DND-41 (cell line): ENCODE measurements around the gene KRTAP10-6.
"Not testable (repeated sequence)": the region's sequence is repeated elsewhere in the genome, so short reads cannot be mapped to it uniquely, and the experiment has no call there.

Experiments
- ATAC-seq: fragments of 200-7000 bp; cut with Tn5 transposase; 3 replicates; pipeline ENCODE4 v1.9.1; 2021; ENCODE audit warnings: low read depth; ENCODE audit not compliant: insufficient read depth
- DNase-seq: peaks from one replicate; pipeline ENCODE4 v3.0.0-alpha.2; 2020
- H2AFZ ChIP-seq: 2 replicates; pipeline ENCODE4 v1.6.0; 2012; ENCODE audit warnings: low read depth, low read length
- H3K27ac ChIP-seq: 2 replicates; pipeline ENCODE4 v1.5.1; 2012; ENCODE audit warnings: low read length, inconsistent platforms
- H3K27me3 ChIP-seq: fragments of 200-600 bp; sonication (generic); 2 replicates; pipeline ENCODE4 v1.6.0; 2012; ENCODE audit warnings: low read length, mild to moderate bottlenecking, inconsistent platforms; ENCODE audit not compliant: insufficient read depth, poor library complexity
- H3K36me3 ChIP-seq: 2 replicates; pipeline ENCODE4 v1.5.1; 2012; ENCODE audit warnings: low read length, inconsistent platforms; ENCODE audit not compliant: insufficient read depth
- H3K4me1 ChIP-seq: 2 replicates; pipeline ENCODE4 v1.5.1; 2012; ENCODE audit warnings: mild to moderate bottlenecking, low read length; ENCODE audit not compliant: insufficient read depth
- H3K4me2 ChIP-seq: 2 replicates; pipeline ENCODE4 v1.6.0; 2012; ENCODE audit warnings: mild to moderate bottlenecking, moderate library complexity, low read length, inconsistent platforms; ENCODE audit not compliant: insufficient read depth
- H3K4me3 ChIP-seq, 2 experiments: fragments of 200-600 bp in 1 of 2; shearing (Covaris generic) in 1 of 2; 2 replicates each; pipeline ENCODE4 v1.5.1; 2012 to 2016; ENCODE audit warnings: inconsistent platforms in 2 of 2, low read length in 2 of 2, mild to moderate bottlenecking in 2 of 2, low read depth in 1 of 2, moderate library complexity in 1 of 2
- H3K79me2 ChIP-seq: 2 replicates; pipeline ENCODE4 v1.6.0; 2012; ENCODE audit warnings: low read length, inconsistent platforms; ENCODE audit not compliant: insufficient read depth
- H3K9ac ChIP-seq: 2 replicates; pipeline ENCODE4 v1.6.0; 2012; ENCODE audit warnings: low read depth, mild to moderate bottlenecking, inconsistent platforms, low read length, moderate library complexity
- H3K9me3 ChIP-seq: 2 replicates; pipeline ENCODE4 v1.5.1; 2012; ENCODE audit warnings: low read length, moderate library complexity, mild to moderate bottlenecking, inconsistent platforms; ENCODE audit not compliant: insufficient read depth, severe bottlenecking
- H4K20me1 ChIP-seq: 2 replicates; pipeline ENCODE4 v1.6.0; 2012; ENCODE audit warnings: low read length; ENCODE audit not compliant: insufficient read depth
- EZH2 ChIP-seq: IDR thresholded peaks from 3 replicates; pipeline ENCODE4 v1.6.1; 2012; ENCODE audit warnings: borderline replicate concordance, low read depth, mild to moderate bottlenecking, moderate library complexity, low read length, inconsistent platforms; ENCODE audit not compliant: severe bottlenecking
- TF ChIP-seq, protein P1 (sequence below): IDR thresholded peaks from 2 replicates; pipeline ENCODE4 v1.5.1; 2012; ENCODE audit warnings: borderline replicate concordance, low read length, moderate library complexity, mild to moderate bottlenecking; ENCODE audit not compliant: poor library complexity, severe bottlenecking; ENCODE audit errors: extremely low read depth

The KRTAP10-6 gene

DNA sequence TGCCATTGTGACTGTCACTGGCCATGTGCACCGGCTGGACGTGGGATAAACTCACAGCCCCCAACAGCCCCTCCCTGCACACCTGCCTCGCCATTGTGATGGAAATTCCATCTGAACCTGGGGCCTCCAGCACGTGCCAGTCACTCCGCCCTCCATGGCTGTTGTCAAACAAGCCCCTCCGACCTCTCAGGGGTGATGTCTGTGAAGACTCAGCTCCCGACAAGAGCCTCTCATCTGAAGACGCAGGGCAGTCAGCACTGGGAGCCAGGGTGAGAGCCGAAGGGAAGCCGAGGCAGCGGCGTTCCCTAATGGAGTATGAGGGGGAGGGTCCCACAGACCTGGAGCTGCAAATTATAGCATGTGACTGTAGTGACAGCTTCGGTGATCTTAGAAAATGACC lies 39.6 kb downstream of the KRTAP10-6 start:
- H4K20me1 ChIP-seq = 0 out of 2 replicates have a peak, but pooled peaks cover 3% of the 10 kb centered on the region
- no peak overlapping the region for H3K9ac ChIP-seq
- ATAC-seq (no peak), DNase-seq (no peak)
- H3K27ac ChIP-seq = no peak overlapping the region
- no peaks in the 10 kb centered on the region for H3K9me3 ChIP-seq
- H3K36me3 ChIP-seq = no peaks in the 10 kb centered on the region
- H3K4me1 ChIP-seq = no peaks in the 10 kb centered on the region
- H3K4me2 ChIP-seq = no peak overlapping the region
- H2AFZ ChIP-seq = no peak overlapping the region
- TF ChIP-seq, protein P1, sequence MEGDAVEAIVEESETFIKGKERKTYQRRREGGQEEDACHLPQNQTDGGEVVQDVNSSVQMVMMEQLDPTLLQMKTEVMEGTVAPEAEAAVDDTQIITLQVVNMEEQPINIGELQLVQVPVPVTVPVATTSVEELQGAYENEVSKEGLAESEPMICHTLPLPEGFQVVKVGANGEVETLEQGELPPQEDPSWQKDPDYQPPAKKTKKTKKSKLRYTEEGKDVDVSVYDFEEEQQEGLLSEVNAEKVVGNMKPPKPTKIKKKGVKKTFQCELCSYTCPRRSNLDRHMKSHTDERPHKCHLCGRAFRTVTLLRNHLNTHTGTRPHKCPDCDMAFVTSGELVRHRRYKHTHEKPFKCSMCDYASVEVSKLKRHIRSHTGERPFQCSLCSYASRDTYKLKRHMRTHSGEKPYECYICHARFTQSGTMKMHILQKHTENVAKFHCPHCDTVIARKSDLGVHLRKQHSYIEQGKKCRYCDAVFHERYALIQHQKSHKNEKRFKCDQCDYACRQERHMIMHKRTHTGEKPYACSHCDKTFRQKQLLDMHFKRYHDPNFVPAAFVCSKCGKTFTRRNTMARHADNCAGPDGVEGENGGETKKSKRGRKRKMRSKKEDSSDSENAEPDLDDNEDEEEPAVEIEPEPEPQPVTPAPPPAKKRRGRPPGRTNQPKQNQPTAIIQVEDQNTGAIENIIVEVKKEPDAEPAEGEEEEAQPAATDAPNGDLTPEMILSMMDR = no peak
- no peak for TF ChIP-seq EZH2
- no peaks in the 10 kb centered on the region for H3K79me2 ChIP-seq
- no peaks in the 10 kb centered on the region for H3K27me3 ChIP-seq
- no peak overlapping the region for H3K4me3 ChIP-seq

DNA sequence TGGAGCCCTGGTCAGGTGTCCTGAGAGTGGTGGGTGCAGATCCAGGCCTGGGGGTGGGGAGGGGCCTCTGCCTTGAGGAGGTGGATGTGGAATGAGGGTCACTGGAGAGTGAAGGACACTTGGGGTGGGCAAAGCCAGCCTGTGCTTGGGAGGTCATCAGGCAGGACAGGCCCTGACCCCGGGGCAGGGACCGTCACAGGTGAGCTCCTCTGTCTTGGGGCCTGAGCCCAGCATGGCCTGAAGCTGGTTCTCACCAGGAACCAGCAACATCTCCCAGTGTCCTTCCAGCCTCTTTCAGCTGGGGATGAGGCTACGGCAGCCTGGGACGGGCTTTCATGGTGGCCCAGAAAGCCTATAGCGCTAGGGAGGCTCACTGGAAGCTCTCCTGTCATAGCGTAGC lies 40.2 kb downstream of the KRTAP10-6 start:
- Histone ChIP-seq H3K9ac (no peak overlapping the region), H2AFZ (no peak overlapping the region), H3K4me3 (no peak overlapping the region), H3K27ac (no peak overlapping the region), H3K27me3 (peaks cover 3% of the 10 kb centered on the region), H4K20me1 (0 out of 2 replicates have a peak, but pooled peaks cover 3% of the 10 kb centered on the region), H3K4me1 (no peaks in the 10 kb centered on the region), H3K36me3 (no peaks in the 10 kb centered on the region), H3K79me2 (no peaks in the 10 kb centered on the region), H3K9me3 (no peaks in the 10 kb centered on the region), H3K4me2 (no peak overlapping the region)
- ATAC-seq (no peak), DNase-seq (no peak)
- no peak for TF ChIP-seq EZH2
- TF ChIP-seq, protein P1 = no peak

DNA sequence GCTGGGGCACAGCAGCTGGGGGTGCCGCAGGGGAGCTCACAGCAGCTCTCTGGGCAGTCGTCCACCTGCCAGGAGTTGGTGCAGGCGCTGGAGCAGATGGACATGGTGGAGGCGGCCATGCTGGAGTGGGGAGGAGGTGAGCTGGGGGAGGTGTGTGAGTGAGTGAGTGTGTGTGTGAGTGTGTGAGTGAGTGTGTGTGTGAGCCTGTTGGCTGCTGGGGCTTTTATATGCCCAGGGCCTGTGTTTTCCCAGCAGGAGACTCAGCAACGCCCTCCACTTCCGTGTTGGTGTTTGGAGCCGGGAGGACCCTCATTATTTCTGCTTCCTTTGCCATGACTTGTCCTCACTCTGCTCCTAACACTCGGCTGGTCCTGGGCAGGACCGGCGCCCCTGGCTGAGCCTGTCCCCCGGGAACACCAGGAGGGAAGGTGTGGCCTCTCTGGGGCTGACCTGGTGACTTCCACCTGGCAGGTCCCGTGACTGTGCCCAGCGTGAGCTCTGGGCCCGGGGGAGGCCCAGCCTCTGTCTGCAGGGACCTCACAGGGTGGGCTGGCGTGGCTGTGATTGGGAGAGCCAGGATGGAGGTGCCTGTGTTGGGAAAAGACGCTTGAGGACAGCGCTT lies 40.9 kb downstream of the KRTAP10-6 start, which contains the start of gene KRTAP10-2:
Gene KRTAP10-2 (minus strand): TSS at position 166 of the 622 bp plus-strand sequence. CDS start 47 bp downstream, at position 119.
- H3K9me3 ChIP-seq = no peaks in the 10 kb centered on the region
- H3K4me3 ChIP-seq = no peak within 1 kb of the TSS
- H3K36me3 ChIP-seq = no peaks in the 10 kb centered on the region
- no peak within 1 kb of the TSS for H3K9ac ChIP-seq
- H4K20me1 ChIP-seq = 0 out of 2 replicates have a peak, but pooled peaks cover 3% of the 10 kb centered on the region
- no peak within 1 kb of the TSS for H3K27ac ChIP-seq
- no peak within 1 kb of the TSS for H2AFZ ChIP-seq
- TF ChIP-seq EZH2 = no peak
- TF ChIP-seq, protein P1 = no peak
- DNase-seq (no peak), ATAC-seq (no peak)
- H3K4me1 ChIP-seq = no peaks in the 10 kb centered on the region
- peaks cover 3% of the 10 kb centered on the region for H3K27me3 ChIP-seq
- no peaks in the 10 kb centered on the region for H3K79me2 ChIP-seq
- H3K4me2 ChIP-seq = no peak within 1 kb of the TSS

DNA sequence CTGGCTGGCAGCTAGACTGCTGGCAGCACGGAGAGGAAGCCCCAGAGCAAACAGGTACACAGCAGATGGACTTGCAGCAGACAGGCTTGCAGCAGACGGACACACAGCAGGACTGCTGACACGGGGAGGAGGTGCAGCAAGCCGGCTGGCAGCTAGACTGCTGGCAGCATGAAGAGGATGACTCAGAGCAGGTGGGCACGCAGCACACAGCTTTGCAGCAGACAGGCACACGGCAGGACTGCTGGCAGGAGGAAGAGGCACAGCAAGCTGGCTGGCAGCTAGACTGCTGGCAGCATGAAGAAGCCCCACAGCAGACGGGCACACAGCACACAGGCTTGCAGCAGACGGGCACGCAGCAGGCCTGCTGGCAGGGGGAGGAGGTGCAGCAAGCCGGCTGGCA lies 41.5 kb downstream of the KRTAP10-6 start:
- DNase-seq = no peak
- Histone ChIP-seq H2AFZ (no peak overlapping the region), H3K27me3 (peaks cover 3% of the 10 kb centered on the region), H3K9ac (no peak overlapping the region), H4K20me1 (0 out of 2 replicates have a peak, but pooled peaks cover 3% of the 10 kb centered on the region), H3K27ac (no peak overlapping the region), H3K4me1 (no peaks in the 10 kb centered on the region), H3K4me3 (no peak overlapping the region), H3K4me2 (no peak overlapping the region), H3K79me2 (no peaks in the 10 kb centered on the region), H3K9me3 (no peaks in the 10 kb centered on the region), H3K36me3 (no peaks in the 10 kb centered on the region)
- ATAC-seq = no peak
- no peak for TF ChIP-seq EZH2
- TF ChIP-seq, protein P1 = no peak

DNA sequence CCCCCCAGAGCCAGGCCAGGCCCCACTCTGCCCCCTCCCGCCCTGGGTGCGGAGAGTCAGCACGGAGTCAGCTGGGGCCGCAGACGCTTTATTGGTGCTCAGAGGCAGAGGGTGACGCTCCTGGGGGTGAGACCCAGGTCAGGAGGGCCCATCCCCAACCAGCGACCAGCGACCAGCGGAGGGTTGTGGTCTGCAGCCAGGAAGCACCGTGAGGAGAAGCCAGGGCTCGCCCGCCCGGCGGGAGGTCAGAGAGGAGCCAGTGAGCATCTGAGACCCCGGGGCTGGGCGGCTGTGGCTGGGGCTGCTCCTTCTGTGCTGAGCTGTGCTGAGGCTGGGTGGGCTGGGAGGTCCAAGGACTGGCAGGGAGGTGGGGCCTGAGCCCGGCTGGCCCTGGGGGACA lies 42.0 kb downstream of the KRTAP10-6 start:
- H2AFZ ChIP-seq, H3K36me3 ChIP-seq, ATAC-seq, H4K20me1 ChIP-seq, H3K27me3 ChIP-seq, H3K9me3 ChIP-seq, H3K4me3 ChIP-seq, H3K9ac ChIP-seq, H3K4me1 ChIP-seq, H3K27ac ChIP-seq, H3K79me2 ChIP-seq, DNase-seq, H3K4me2 ChIP-seq: not testable (repeated sequence)
